ENCODE measurements around the gene KDM4B. TPM values are rescaled to one million over a fixed set of nuclear protein-coding genes. Genes with fewer than 3 reads are reported as not detected.

The KDM4B gene
- polyA plus RNA-seq, 1 of the 3 experiments (the other 2 are of a cell fraction), result 12.2 TPM

- no peak overlapping the region for H3K4me2 ChIP-seq
- no peak for DNase-seq
- WGBS (ENCODE audit: low lambda C conversion rate), result 94% methylated on average over 11 of the region's 19 CpGs
- no peaks in the 10 kb centered on the region for H3F3A ChIP-seq (replicated peaks; ENCODE audit: insufficient read depth)
- H3K79me2 ChIP-seq (ENCODE audit: insufficient read depth), result no peaks in the 10 kb centered on the region
- H3K27me3 ChIP-seq (ENCODE audit: insufficient read depth), result no peaks in the 10 kb centered on the region
- no peaks in the 10 kb centered on the region for H3K9me2 ChIP-seq
- POLR2A ChIA-PET, result no interaction called here
- no peaks in the 10 kb centered on the region for H3K9me3 ChIP-seq
- no peak overlapping the region for H3K4me3 ChIP-seq (ENCODE audit: low read depth in 2 of 2, low read length in 1 of 2)
- peaks cover 0 to 55% of the 10 kb centered on the region in 2 experiments for H3K36me3 ChIP-seq (replicated peaks in 1 of 2; ENCODE audit: control insufficient read depth in 1 of 2, insufficient read depth in 2 of 2, low read length in 1 of 2)
- no peak for TF ChIP-seq JUND (IDR thresholded peaks at IDR 0.05)
- no peak for TF ChIP-seq SMC3 (IDR thresholded peaks at IDR 0.05; ENCODE audit: low read depth, low read length)
- no peak for TF ChIP-seq RFX5 (IDR thresholded peaks at IDR 0.05; ENCODE audit: low read length)
- TF ChIP-seq RCOR1 (IDR thresholded peaks at IDR 0.05; ENCODE audit: low read length), result no peak
- TF ChIP-seq SIN3A (IDR thresholded peaks at IDR 0.05; ENCODE audit: borderline replicate concordance, low read depth, low read length), result no peak
- TF ChIP-seq TAF1 (IDR thresholded peaks at IDR 0.05; ENCODE audit: borderline replicate concordance, low read depth, low read length), result no peak
- no peak for TF ChIP-seq NRF1 (IDR thresholded peaks at IDR 0.05; ENCODE audit: low read depth, low read length)
- TF ChIP-seq YY1 (IDR thresholded peaks at IDR 0.05; ENCODE audit: low read depth), result no peak
- TF ChIP-seq MAX (IDR thresholded peaks at IDR 0.05; ENCODE audit: low read depth), result no peak
- no peak for TF ChIP-seq GATA2 (CRISPR knock-in tag; IDR thresholded peaks at IDR 0.05)
- no peak for TF ChIP-seq PBX3 (IDR thresholded peaks at IDR 0.05)
- no peak for TF ChIP-seq CHD2 (IDR thresholded peaks at IDR 0.05; ENCODE audit: low read length, partially characterized antibody)
- H3K27ac ChIP-seq (ENCODE audit: low read depth in 2 of 2, low read length in 1 of 2), result peak overlapping the region in 1 of 2 experiments; percentile 69; a peak in 2 of 4 replicates
- no peak overlapping the region for H2AFZ ChIP-seq (ENCODE audit: low read depth)
- H4K20me1 ChIP-seq (ENCODE audit: insufficient read depth), result 0 out of 2 replicates have a peak, but pooled peaks cover 4% of the 10 kb centered on the region
- H3K9ac ChIP-seq, result no peak overlapping the region
- CTCF ChIA-PET, result interaction anchor here (0.8 to 1.9 kb wide), 5 partner anchors 10 to 58 kb away, joined by 3 to 7 read pairs (median 4); no protein-coding TSS in a partner anchor
- peaks cover 3 to 12% of the 10 kb centered on the region in 2 experiments; a peak in 2 of 4 replicates for H3K4me1 ChIP-seq (ENCODE audit: control insufficient read depth in 1 of 2, insufficient read depth in 2 of 2, low read depth in 1 of 2, low read length in 1 of 2)
These were observed 111.9 kb downstream of the KDM4B start for GRCh38 chr19:5080809-5081208.

GRCh38 chr19:5081443-5082161 is 112.7 kb downstream of the KDM4B start:
- no peaks in the 10 kb centered on the region for H3F3A ChIP-seq (replicated peaks; ENCODE audit: insufficient read depth)
- H4K20me1 ChIP-seq (ENCODE audit: insufficient read depth), result 0 out of 2 replicates have a peak, but pooled peaks cover 4% of the 10 kb centered on the region
- WGBS (ENCODE audit: low lambda C conversion rate), result 94% methylated on average over 13 of the region's 28 CpGs
- CTCF ChIA-PET, result interaction anchor here (1.0 kb wide), 1 partner anchor 16 kb away, joined by 3 read pairs; no protein-coding TSS in a partner anchor
- no peak overlapping the region for H3K4me2 ChIP-seq
- no peak overlapping the region for H3K4me3 ChIP-seq (ENCODE audit: low read depth in 2 of 2, low read length in 1 of 2)
- H3K27ac ChIP-seq (ENCODE audit: low read depth in 2 of 2, low read length in 1 of 2), result no peak overlapping the region
- H3K36me3 ChIP-seq (replicated peaks in 1 of 2; ENCODE audit: control insufficient read depth in 1 of 2, insufficient read depth in 2 of 2, low read length in 1 of 2), result peaks cover 0 to 55% of the 10 kb centered on the region in 2 experiments
- no peak overlapping the region for H3K9ac ChIP-seq
- POLR2A ChIA-PET, result no interaction called here
- no peaks in the 10 kb centered on the region for H3K79me2 ChIP-seq (ENCODE audit: insufficient read depth)
- H3K27me3 ChIP-seq (ENCODE audit: insufficient read depth), result no peaks in the 10 kb centered on the region
- no peaks in the 10 kb centered on the region for H3K9me2 ChIP-seq
- H3K4me1 ChIP-seq (ENCODE audit: control insufficient read depth in 1 of 2, insufficient read depth in 2 of 2, low read depth in 1 of 2, low read length in 1 of 2), result peaks cover 3 to 18% of the 10 kb centered on the region in 2 experiments; a peak in 2 of 4 replicates
- TF ChIP-seq REST (IDR thresholded peaks at IDR 0.05; ENCODE audit: low read depth, low read length) (peak; percentile 85), FOSL2 (IDR thresholded peaks at IDR 0.05; ENCODE audit: borderline replicate concordance, low read depth) (no peak)
- no peak for DNase-seq
- no peaks in the 10 kb centered on the region for H3K9me3 ChIP-seq
- no peak overlapping the region for H2AFZ ChIP-seq (ENCODE audit: low read depth)
